IgD-negative memory B cell (primary cell): Measurements from ENCODE around the gene SLC24A3. TPM values are rescaled to one million over a fixed set of nuclear protein-coding genes. Genes with fewer than 3 reads are reported as not detected.

ENCODE experiments used
- H3K27ac Mint-ChIP-seq, 3 donors: one replicate each; pipeline ENCODE4 v1.8.0; 2020 to 2022; ENCODE audit warnings: mild to moderate bottlenecking in 3 of 3, mixed read lengths in 3 of 3, moderate library complexity in 1 of 3
- H3K27me3 Mint-ChIP-seq: one replicate; pipeline ENCODE4 v1.8.0; 2021; ENCODE audit warnings: mixed read lengths
- H3K36me3 Mint-ChIP-seq: one replicate; pipeline ENCODE4 v1.8.0; 2020; ENCODE audit warnings: mild to moderate bottlenecking, mixed read lengths
- H3K4me1 Mint-ChIP-seq, 3 donors: one replicate each; pipeline ENCODE4 v1.8.0; 2020 to 2022; ENCODE audit warnings: mixed read lengths in 3 of 3, mild to moderate bottlenecking in 1 of 3
- H3K4me3 Mint-ChIP-seq, 4 donors: one replicate each; pipeline ENCODE4 v1.8.0; 2020 to 2022; ENCODE audit warnings: mild to moderate bottlenecking in 4 of 4, mixed read lengths in 4 of 4, moderate library complexity in 3 of 4
- H3K9me3 Mint-ChIP-seq, 3 donors: one replicate each; pipeline ENCODE4 v1.8.0; 2020 to 2021; ENCODE audit warnings: mixed read lengths in 3 of 3, mild to moderate bottlenecking in 1 of 3
- polyA plus RNA-seq: library from polyadenylated mRNA; unstranded; fragments of 300-500 nt; fragmentation: Illumina TruSeq; gene quantifications from one replicate; pipeline ENCODE4 v1.2.3, GENCODE V29; 2021

Gene SLC24A3
- polyA plus RNA-seq, 1 donor from 2014 or later, result not detected

GRCh38 chr20:19218411-19218810, 6.0 kb downstream of the SLC24A3 start:
- Mint-ChIP-seq H3K4me3 (no peak overlapping the region), H3K4me1 (peaks cover 2 to 6% (median 5%) of the 10 kb centered on the region in 3 donors), H3K27ac (no peak overlapping the region), H3K36me3 (no peaks in the 10 kb centered on the region), H3K9me3 (peaks cover 0 to 2% (median 0%) of the 10 kb centered on the region in 3 donors), H3K27me3 (peaks cover 27% of the 10 kb centered on the region)

DNA sequence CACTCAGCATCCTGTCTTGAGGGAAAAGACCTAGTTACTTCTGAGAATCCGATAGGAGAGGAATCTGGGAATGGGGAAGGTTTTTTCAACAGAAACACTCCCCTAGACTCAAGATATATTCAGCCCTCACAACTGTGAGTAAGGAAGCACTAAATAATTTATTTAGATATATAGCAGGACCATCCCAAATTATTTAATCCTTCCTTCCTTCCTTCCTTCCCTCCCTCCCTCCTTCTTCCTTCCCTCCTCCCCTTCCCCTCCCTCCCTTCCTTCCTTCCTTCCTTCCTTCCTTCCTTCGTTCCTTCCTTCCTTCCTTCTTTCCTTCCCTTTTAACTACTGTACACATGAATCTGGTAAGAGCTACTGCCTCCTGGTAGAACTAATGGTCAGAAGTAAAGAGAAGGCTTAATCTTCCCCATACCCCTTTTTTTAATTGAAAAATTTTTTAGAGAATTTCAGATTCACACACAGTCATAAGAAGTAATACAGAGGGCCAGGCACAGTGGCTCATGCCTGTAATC, 10.1 kb downstream of the SLC24A3 start:
- Mint-ChIP-seq H3K4me3 (no peak overlapping the region), H3K27ac (no peak overlapping the region), H3K36me3 (no peaks in the 10 kb centered on the region), H3K9me3 (peaks cover 0 to 18% (median 4%) of the 10 kb centered on the region in 3 donors), H3K4me1 (no peaks in the 10 kb centered on the region), H3K27me3 (peaks cover 12% of the 10 kb centered on the region)

DNA sequence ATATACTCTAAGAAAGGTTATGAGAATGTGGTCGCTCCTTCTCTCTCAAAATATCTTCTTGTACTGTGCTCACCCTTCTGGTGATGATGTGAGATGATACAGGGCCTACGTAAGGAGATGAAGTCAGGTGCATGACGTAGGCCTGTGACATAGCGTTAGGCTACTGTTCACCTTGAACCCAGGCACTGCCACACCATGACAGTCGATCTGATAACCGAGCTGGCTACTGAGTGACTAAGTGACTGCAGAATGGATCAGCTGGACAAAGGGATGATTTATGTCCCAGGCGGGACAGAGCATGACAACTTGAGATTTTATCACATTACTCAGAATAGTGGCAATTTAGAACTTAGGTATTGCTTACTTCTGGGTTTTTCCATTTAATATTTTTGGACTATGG, 11.2 kb downstream of the SLC24A3 start:
- no peaks in the 10 kb centered on the region for H3K36me3 Mint-ChIP-seq

DNA sequence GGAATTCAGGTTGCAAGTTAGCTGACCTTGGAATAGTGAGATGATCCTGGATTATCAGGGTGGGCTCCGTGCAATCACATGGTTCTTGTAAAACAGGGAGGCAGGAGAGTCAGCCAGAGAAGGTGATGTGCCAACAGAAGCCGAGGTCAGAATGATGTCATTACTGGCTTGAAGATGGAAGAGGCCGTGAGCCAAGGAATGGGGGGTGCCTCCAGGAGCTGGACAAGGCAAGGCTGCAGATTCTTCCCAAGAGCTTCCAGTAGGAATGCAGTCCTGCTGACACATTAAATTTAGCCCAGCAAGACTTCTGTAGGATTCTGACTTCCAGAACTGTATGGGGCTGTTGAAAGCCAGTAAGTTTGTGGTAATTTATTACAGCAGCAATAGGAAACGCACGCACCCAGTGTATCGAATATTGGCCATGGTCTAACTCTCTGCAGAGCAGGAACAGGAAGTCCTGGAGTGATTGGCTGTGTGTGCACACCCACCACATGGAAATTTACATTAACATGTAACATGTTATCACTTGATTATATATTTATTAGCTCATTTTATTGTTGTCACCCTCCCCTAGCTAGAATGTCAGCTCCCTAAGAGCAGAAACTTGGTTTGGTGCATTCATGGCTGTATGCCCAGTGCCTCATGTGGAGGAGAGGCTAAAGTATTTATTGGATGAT, 19.1 kb downstream of the SLC24A3 start:
- H3K27ac Mint-ChIP-seq, result no peak overlapping the region
- H3K4me1 Mint-ChIP-seq, result no peaks in the 10 kb centered on the region
- peaks cover 9% of the 10 kb centered on the region for H3K27me3 Mint-ChIP-seq
- peak overlapping the region in 1 of 4 donors; percentile 47 for H3K4me3 Mint-ChIP-seq
- peaks cover 0 to 8% (median 2%) of the 10 kb centered on the region in 3 donors for H3K9me3 Mint-ChIP-seq
- peaks cover 2% of the 10 kb centered on the region for H3K36me3 Mint-ChIP-seq

More for the DNA sequence above, 11.2 kb downstream of the SLC24A3 start:
- no peak overlapping the region for H3K27ac Mint-ChIP-seq
- peaks cover 0 to 18% (median 4%) of the 10 kb centered on the region in 3 donors for H3K9me3 Mint-ChIP-seq
- H3K4me1 Mint-ChIP-seq, result no peaks in the 10 kb centered on the region
- no peak overlapping the region for H3K4me3 Mint-ChIP-seq
- peaks cover 10% of the 10 kb centered on the region for H3K27me3 Mint-ChIP-seq

DNA sequence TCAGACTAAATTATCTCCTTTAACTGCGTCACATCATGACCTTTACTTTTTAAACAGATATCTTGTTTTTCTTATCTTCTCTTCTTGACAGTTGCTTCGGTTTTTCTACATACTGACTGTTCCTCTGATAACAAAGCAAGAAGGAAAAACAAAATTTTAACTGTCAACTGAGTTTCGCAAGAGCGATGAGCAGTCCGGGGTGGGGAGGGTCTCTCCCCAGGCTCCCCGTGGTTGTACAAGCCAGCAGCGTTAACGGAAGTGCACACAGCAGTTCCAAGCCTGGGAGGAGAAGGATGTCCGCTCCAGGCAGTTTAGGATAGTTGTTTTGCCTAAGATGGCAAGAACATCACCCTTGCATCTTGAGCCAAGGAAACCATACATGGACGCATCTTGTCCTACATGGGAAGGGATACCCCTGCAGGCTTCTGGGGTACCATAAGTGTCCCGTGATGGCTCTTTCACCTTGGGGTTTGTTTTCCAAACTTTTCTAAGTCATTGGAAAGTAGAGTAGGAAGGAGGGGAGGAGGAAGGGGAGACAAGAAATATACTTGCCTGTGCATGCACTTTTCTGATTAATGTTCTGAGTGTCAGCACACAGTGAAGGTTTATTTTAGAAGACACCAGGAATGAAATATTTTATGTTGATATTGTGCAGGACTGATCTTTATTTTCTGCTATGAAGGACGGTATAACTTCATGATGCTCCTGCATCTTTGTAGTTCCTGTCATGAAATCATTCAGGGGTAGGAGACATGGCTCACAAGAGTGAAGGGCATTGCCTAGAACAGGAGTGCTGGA, 20.8 kb downstream of the SLC24A3 start:
- H3K27me3 Mint-ChIP-seq, result peaks cover 6% of the 10 kb centered on the region
- peaks cover 2% of the 10 kb centered on the region for H3K36me3 Mint-ChIP-seq
- H3K9me3 Mint-ChIP-seq, result peaks cover 0 to 4% (median 0%) of the 10 kb centered on the region in 3 donors
- H3K27ac Mint-ChIP-seq, result no peak overlapping the region
- H3K4me3 Mint-ChIP-seq, result no peak overlapping the region
- H3K4me1 Mint-ChIP-seq, result no peaks in the 10 kb centered on the region

- Mint-ChIP-seq H3K27ac (no peak overlapping the region), H3K9me3 (peaks cover 0 to 2% (median 0%) of the 10 kb centered on the region in 3 donors)
These were observed 24.1 kb downstream of the SLC24A3 start for GRCh38 chr20:19236371-19237055.

GRCh38 chr20:19241440-19241839, 29.0 kb downstream of the SLC24A3 start:
- H3K4me1 Mint-ChIP-seq, result peaks cover 0 to 2% (median 0%) of the 10 kb centered on the region in 3 donors
- H3K36me3 Mint-ChIP-seq, result no peaks in the 10 kb centered on the region
- no peak overlapping the region for H3K27ac Mint-ChIP-seq
- peaks cover 0 to 2% (median 0%) of the 10 kb centered on the region in 3 donors for H3K9me3 Mint-ChIP-seq
- peaks cover 18% of the 10 kb centered on the region for H3K27me3 Mint-ChIP-seq
- no peak overlapping the region for H3K4me3 Mint-ChIP-seq

More at GRCh38 chr20:19236371-19237055, 24.1 kb downstream of the SLC24A3 start:
- H3K36me3 Mint-ChIP-seq, result no peaks in the 10 kb centered on the region
- peaks cover 12% of the 10 kb centered on the region for H3K27me3 Mint-ChIP-seq
- no peak overlapping the region for H3K4me3 Mint-ChIP-seq
- peaks cover 0 to 2% (median 0%) of the 10 kb centered on the region in 3 donors for H3K4me1 Mint-ChIP-seq

GRCh38 chr20:19244291-19244690, 31.8 kb downstream of the SLC24A3 start:
- Mint-ChIP-seq H3K27me3 (peaks cover 14% of the 10 kb centered on the region), H3K4me3 (no peak overlapping the region), H3K9me3 (peaks cover 0 to 2% (median 0%) of the 10 kb centered on the region in 3 donors), H3K27ac (no peak overlapping the region), H3K4me1 (no peaks in the 10 kb centered on the region), H3K36me3 (no peaks in the 10 kb centered on the region)

DNA sequence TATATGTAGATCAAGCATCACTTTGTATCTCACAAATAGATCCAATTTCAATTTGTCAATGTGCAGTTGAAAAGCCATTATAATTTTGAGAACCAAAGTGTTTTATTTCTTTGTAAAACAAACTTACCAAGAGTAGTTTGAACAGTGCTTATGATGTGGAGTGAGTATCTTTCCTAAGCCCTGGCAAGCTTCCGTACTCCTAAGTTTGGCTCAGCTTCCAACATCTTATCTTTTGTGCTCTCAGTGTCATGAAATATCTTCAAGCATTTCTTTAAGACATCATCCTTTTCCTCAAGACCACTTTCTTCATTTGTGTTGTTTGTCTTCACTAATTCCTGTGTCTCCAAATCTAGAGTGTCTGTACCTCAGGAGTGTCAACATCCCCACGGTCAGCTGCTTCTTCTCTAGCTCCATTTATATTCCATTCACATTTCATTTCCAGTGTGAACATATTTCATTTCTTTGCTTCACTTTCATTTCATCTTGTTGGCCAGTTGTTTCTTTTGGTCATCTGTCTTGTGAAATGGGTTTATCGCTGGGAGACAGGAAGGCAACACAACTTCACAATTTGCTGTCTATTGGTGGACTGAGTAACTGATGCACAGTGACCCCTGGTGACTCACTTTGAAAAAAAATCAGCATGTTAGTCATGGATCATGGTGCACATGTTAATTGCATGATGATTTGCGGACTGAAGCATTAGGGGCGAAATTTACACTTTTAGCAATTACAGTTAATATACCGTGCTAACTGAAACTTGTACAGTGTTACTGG, 36.9 kb downstream of the SLC24A3 start:
- Mint-ChIP-seq H3K27ac (no peak overlapping the region), H3K4me1 (no peaks in the 10 kb centered on the region), H3K27me3 (peaks cover 8% of the 10 kb centered on the region), H3K4me3 (no peak overlapping the region), H3K9me3 (peaks cover 0 to 3% (median 2%) of the 10 kb centered on the region in 3 donors), H3K36me3 (no peaks in the 10 kb centered on the region)

- Mint-ChIP-seq H3K27me3 (peaks cover 6% of the 10 kb centered on the region), H3K9me3 (peaks cover 0 to 3% (median 2%) of the 10 kb centered on the region in 3 donors), H3K4me1 (no peaks in the 10 kb centered on the region), H3K27ac (no peak overlapping the region), H3K4me3 (no peak overlapping the region), H3K36me3 (no peaks in the 10 kb centered on the region)
These were observed 37.9 kb downstream of the SLC24A3 start for GRCh38 chr20:19250346-19250745.

GRCh38 chr20:19251506-19251905, 39.1 kb downstream of the SLC24A3 start:
- H3K4me1 Mint-ChIP-seq, result no peaks in the 10 kb centered on the region
- no peak overlapping the region for H3K27ac Mint-ChIP-seq
- H3K9me3 Mint-ChIP-seq, result peaks cover 0 to 3% (median 2%) of the 10 kb centered on the region in 3 donors
- H3K27me3 Mint-ChIP-seq, result peaks cover 6% of the 10 kb centered on the region
- H3K36me3 Mint-ChIP-seq, result no peaks in the 10 kb centered on the region
- H3K4me3 Mint-ChIP-seq, result no peak overlapping the region

- Mint-ChIP-seq H3K27me3 (peaks cover 6% of the 10 kb centered on the region), H3K36me3 (no peaks in the 10 kb centered on the region), H3K9me3 (peaks cover 0 to 3% (median 2%) of the 10 kb centered on the region in 3 donors), H3K27ac (no peak overlapping the region), H3K4me1 (no peaks in the 10 kb centered on the region), H3K4me3 (no peak overlapping the region)
These were observed 39.5 kb downstream of the SLC24A3 start for GRCh38 chr20:19251958-19252357.

DNA sequence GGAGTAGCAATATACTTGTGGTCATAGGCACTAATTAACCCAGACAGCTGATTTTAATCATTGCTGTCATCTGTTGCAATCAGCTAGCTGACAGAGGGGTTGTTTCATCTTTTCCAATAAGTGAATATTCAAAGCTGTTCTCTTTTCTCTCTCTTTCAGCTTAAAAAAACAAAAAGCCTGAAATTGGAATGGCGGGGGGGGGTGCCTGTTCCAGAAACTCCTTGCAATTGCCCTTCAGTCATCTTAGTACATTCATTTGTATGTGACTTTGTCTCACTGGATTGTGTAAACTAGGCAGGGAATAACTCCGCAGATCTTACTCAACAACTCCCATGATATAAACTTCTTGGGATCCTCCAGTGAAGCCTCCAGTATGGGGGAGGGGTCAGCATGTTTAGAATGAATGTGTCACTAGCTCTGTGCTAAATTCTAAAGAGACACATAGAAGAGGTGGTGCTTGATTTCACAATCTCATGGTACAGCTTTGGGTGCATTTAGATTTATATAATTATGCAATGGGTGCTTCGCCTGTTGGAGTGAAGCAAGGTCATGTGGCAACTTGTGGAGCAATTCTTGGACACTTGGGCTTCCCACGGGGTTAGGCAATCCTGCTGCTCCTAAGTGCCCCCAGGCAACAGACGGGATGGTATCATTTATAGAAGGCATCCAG, 40.1 kb downstream of the SLC24A3 start:
- H3K36me3 Mint-ChIP-seq, result no peaks in the 10 kb centered on the region
- no peak overlapping the region for H3K4me3 Mint-ChIP-seq
- H3K27me3 Mint-ChIP-seq, result peaks cover 8% of the 10 kb centered on the region
- no peaks in the 10 kb centered on the region for H3K4me1 Mint-ChIP-seq
- no peak overlapping the region for H3K27ac Mint-ChIP-seq
- H3K9me3 Mint-ChIP-seq, result peaks cover 0 to 3% (median 2%) of the 10 kb centered on the region in 3 donors

DNA sequence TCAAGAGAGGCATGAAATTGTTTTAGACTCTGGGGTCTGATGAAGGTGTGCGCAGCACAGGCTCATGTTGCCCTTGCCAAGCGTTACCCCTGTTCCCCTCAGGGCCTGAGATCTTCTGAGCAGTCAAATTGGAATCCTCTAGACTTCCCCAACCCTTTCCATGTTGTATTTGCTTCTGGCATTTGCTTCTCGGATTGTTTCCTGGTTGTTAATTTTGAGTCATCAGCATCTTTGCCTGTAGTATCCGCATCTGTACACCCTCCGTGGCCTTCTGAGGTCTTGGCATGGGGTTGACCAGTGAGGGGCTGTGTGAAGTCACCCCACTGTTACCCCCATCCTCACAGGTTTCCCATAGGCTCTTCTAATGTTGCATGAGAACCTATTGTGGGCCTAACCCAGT, 40.9 kb downstream of the SLC24A3 start:
- Mint-ChIP-seq H3K4me3 (no peak overlapping the region), H3K36me3 (no peaks in the 10 kb centered on the region), H3K27me3 (peaks cover 9% of the 10 kb centered on the region), H3K9me3 (peaks cover 0 to 3% (median 2%) of the 10 kb centered on the region in 3 donors), H3K27ac (no peak overlapping the region), H3K4me1 (no peaks in the 10 kb centered on the region)
